ENCODE data around the gene HUWE1.

Gene HUWE1

GRCh38 chrX:53688300-53688699 lies 1.8 kb upstream of the HUWE1 start:
- DNase-seq (ENCODE audit: low spot score), result no peak

DNA sequence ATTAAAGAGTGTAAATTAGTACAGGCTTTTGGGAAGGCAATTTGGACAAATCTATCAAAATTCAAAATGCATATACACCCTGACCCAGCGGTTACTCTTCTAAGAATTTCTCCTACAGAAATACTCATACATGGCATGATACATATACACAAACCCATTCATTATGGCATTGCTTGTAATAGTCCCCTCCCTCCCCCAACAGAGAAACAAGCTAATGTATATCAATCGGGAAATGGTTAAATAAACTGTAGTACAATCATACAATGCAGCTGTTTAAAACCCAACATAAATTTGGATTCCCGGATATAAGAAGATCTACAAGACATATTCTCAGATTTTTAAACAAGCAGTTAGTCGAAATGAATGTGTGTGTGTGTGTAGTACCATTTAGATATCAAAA lies 808 bp downstream of the HUWE1 start:
- peak; percentile 5 for DNase-seq (ENCODE audit: low spot score)

DNA sequence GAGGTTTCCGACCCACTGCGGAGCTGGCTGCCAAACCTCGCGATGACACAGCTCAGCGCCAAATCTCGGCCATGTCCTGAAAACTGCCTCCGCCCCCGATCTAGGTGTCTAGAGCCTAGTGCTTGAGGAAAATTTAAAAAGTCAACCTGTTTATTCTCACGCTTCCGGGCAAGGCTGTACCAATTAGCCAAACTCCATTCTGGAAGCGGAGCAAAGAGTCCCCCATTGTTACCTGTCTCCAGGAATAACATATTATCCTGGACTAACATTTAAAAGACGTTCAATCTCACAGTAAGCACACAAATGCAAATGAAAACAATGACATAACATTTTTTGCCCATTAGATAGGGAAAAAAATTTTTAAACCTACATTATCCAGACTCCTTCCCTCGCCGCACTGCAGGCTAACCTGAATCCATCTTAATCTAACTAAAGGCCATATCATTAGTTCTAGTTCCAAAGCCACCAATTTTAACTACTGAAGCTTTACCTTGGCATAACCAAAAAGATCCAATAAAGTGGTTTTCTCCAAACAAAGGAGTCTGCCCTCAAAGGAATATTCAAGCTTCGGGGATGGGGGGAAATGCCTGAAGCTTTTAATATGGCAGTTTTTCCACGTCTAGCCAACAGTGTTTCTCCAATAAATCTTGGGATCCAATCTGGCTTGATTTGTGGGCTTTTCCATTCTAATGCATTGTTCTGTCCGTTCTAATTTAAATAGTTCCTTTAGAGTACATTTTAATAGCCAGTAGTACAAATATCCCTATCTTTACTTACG lies 1.9 kb downstream of the HUWE1 start:
- DNase-seq (ENCODE audit: low spot score), result no peak

- peak; percentile 98 for DNase-seq (ENCODE audit: low spot score)
These were observed 2.7 kb downstream of the HUWE1 start for GRCh38 chrX:53683556-53684414.

DNA sequence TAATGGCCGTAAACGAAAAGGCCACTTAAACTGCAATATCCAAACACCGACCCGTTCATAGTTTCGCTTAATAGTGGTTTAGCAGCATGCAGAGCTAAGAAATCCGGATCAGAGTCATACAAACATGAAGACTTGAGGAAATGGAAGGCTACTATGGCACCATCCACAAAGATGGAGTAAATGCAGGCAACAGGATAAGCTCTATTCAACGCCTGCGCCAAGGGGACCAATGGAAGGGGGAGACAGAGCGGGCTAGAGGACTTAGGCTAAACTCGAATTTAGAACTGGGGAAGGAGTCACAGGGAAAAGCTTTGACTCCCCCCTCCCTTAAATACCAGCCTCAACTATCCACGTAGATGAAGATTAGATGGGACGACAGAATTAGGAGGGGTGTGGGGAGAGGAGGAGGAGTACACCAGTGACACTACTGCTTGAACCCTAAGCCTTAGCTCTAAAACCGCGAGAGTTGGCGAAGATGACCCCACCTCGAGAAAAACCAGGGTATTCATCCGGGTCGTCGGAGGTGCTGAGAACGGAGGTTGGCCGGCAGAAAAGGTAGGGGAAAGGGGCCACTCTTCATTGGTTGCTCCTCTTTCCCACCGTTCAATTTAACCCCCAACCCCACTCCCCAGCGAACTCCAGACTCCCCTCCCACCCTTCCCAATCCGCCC lies 3.5 kb downstream of the HUWE1 start:
- DNase-seq (ENCODE audit: low spot score), result peak; percentile 17

GRCh38 chrX:53681661-53682060 lies 4.9 kb downstream of the HUWE1 start:
- DNase-seq (ENCODE audit: low spot score), result no peak

- no peak for DNase-seq (ENCODE audit: low spot score)
These were observed 7.9 kb downstream of the HUWE1 start for GRCh38 chrX:53678667-53679066.

GRCh38 chrX:53677286-53677685 lies 9.2 kb downstream of the HUWE1 start:
- no peak for DNase-seq (ENCODE audit: low spot score)

- DNase-seq (ENCODE audit: low spot score), result no peak
These were observed 11.9 kb downstream of the HUWE1 start for GRCh38 chrX:53674581-53674980.

DNA sequence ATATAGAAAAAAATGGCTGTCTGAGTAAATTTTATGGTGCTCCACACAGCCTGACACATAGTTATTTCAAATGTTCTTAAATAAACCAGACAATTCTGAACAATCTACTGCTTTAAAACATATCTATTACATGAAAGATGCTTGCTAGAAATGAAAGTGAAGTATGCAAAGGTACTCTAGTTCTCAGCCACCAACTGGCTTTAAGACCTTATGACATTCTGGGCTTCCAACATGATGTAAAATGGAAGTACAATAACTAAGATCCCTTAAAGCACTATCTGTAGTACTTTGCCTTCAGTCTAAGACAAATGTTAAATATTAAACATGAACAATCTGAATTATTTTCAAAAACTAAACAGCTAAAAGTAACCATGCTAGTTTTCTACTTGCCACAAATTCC lies 17.3 kb downstream of the HUWE1 start:
- DNase-seq (ENCODE audit: low spot score), result no peak

- DNase-seq (ENCODE audit: low spot score), result peak; percentile 3
These were observed 20.3 kb downstream of the HUWE1 start for GRCh38 chrX:53666171-53666570.

DNA sequence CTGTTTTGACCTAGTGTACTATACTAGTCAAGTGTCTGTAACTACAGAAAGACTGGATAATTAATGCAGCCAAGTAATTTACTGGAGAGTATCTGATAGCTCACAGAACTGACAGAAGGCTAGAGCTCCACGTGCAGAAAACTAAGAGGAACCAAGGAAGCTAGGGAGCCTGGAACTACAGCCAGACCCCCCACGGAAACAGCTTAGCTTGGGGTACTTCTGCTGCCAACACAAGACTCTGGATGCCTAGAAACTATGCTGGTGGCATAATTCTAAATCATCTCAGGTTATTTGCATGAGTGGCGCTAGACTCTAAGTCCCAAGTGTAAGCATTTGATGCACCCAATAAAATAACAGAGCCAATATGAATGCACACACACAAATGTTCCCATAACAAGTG lies 26.5 kb downstream of the HUWE1 start:
- DNase-seq (ENCODE audit: low spot score), result no peak

DNA sequence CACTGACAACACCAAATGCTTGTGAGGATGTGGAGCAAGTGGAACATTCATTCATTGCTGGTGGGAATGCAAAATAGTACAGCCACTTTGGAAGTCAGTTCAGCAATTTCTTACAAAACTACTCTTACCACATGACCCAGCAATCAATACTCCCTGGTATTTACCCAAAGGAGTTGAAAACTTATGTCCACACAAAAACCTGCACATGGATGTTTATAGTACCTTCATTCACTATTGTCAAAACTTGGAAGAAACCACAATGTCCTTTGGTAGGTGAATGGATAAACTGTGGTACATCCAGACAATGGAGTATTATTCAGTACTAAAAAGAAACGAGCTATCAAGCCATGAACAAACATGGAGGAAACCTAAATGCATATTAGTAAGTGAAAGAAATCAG lies 27.5 kb downstream of the HUWE1 start:
- no peak for DNase-seq (ENCODE audit: low spot score)

GRCh38 chrX:53656845-53657244 lies 29.7 kb downstream of the HUWE1 start:
- DNase-seq (ENCODE audit: low spot score), result no peak

DNA sequence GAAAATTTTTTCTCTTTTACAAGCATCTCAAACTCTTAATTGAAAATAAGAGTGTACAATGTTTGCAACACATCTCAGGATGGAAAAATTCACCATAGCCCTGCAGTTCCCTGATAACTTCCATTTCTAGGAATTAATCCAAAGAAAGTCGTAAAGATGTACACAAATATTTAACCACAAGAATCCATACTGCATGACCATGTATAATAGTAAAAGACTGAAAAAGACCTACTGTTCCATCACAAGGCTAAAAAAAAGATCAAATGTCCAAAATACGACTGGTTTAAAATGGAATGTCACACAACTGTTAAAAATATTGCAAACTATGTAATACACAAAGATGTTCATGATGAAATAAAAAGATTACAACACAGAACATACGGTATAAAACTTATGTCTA lies 32.1 kb downstream of the HUWE1 start:
- no peak for DNase-seq (ENCODE audit: low spot score)

GRCh38 chrX:53644751-53645150 lies 41.8 kb downstream of the HUWE1 start:
- no peak for DNase-seq (ENCODE audit: low spot score)

- DNase-seq (ENCODE audit: low spot score), result no peak
These were observed 44.2 kb downstream of the HUWE1 start for GRCh38 chrX:53642337-53642736.

DNA sequence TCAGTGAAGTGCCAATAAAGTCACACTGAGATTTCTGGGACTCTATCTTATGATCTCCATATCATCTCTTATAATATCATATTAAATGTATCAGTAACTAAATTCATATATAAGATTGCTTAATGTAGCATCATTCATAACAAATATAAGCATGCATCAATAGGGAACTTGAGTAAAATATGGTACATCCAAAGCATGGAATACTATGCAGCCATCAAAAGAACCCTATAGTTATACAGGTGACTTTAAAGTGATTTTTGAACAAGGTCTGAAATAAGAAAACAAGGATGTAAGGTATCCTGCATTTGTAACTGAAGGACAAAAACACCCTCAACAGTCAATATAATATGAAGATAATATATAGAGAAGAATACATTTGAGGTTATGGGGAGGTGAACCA lies 47.3 kb downstream of the HUWE1 start:
- DNase-seq (ENCODE audit: low spot score), result no peak

DNA sequence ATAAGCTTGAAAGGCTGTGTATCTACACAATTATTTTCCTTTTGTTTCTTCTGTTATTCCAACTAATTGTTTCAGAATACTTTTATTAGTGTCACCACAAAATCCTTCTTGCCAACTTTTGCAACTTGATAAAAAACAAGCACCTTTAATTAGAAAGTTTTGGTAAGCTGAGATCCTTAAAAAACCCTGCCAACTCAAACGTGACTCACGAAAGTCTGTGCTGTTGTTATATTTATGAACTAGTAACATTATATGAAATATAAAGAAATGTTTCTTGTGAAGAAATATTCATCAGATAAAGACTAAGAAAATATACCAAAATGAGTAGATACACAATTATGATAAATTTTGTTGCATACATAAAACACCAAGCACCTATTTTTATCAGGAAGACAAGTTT lies 49.0 kb downstream of the HUWE1 start:
- DNase-seq (ENCODE audit: low spot score), result no peak

DNA sequence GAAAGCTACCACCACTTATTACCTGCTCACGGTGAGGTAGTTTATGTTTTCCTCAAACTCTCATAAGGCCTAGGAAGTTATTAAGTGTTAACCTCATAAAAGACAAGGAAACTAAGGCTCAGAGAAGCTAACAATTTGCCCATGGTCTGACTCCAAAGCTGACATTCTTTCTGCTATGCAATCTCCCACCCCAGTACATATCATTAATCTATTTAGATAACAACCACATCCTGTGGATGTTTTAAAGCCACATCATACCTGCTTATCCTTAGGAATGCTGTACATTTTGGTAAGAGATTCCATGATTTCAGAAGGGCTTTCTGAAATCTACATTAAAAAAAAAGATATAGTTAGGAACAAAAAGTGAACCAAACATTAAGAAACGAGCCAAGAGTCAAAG lies 55.4 kb downstream of the HUWE1 start:
- no peak for DNase-seq (ENCODE audit: low spot score)

GRCh38 chrX:53630261-53630660 lies 56.3 kb downstream of the HUWE1 start:
- no peak for DNase-seq (ENCODE audit: low spot score)

- no peak for DNase-seq (ENCODE audit: low spot score)
These were observed 64.1 kb downstream of the HUWE1 start for GRCh38 chrX:53622431-53622830.

Data from pons (tissue), 1 donor.